Mucosa of descending colon (tissue), 3 donors: ENCODE measurements around the gene BDH1. TPM values are rescaled to one million over a fixed set of nuclear protein-coding genes. Genes with fewer than 3 reads are reported as not detected.
A peak's percentile ranks its signal among the peaks of the same experiment; 100 is the strongest.

Experiments used
- ATAC-seq: fragments of 200-7000 bp; cut with Tn5 transposase; one replicate; pipeline ENCODE4 v1.9.1; 2020; ENCODE audit warnings: mild to moderate bottlenecking, moderate library complexity
- DNase-seq, 3 donors: peaks; one replicate each; pipeline ENCODE4 v3.0.0-alpha.2; 2020
- H3K36me3 ChIP-seq: fragments of 200-600 bp; one replicate; pipeline ENCODE4 v1.8.0; 2021; ENCODE audit warnings: low read depth, mild to moderate bottlenecking
- H3K4me1 ChIP-seq: fragments of 200-600 bp; one replicate; pipeline ENCODE4 v1.8.0; 2021; ENCODE audit warnings: low read depth, mild to moderate bottlenecking
- H3K4me3 ChIP-seq: fragments of 200-600 bp; one replicate; pipeline ENCODE4 v1.8.0; 2021; ENCODE audit warnings: mild to moderate bottlenecking
- H3K9me3 ChIP-seq: fragments of 200-600 bp; one replicate; pipeline ENCODE4 v1.8.0; 2021; ENCODE audit warnings: mild to moderate bottlenecking
- intact Hi-C, 2 donors: fragments of 100-400 bp; cut with DNase I in 1 of 2; cut with micrococcal nuclease in 1 of 2; formaldehyde crosslinking; loops; one replicate each; pipeline versions ENCODE4 v1.11.0 to v1.11.1; 2022; cut with DNase I, micrococcal nuclease
- total RNA-seq, 3 donors: library from RNA; stranded (reverse); fragmentation: NEBNext Ultra II Directional in 2 of 3; extraction: Animal tissue kit (Norgen Biotek cat#: 25700) in 2 of 3; gene quantifications; one replicate each; pipeline versions ENCODE4 v1.2.1 to v1.2.4, GENCODE V29; 2021 to 2023
- TF ChIP-seq, protein P1 (sequence below): fragments of 200-600 bp; IDR thresholded peaks from one replicate; pipeline ENCODE4 v1.8.0; 2022; ENCODE audit warnings: antibody characterized with exemption, mild to moderate bottlenecking
- donor health status: DM: no; HTN: no; CAD: no; lungs with moderate emphysema.
- donor health status: DM: no; HTN: no; CAD: no.
- donor health status: DM: no; HTN: yes; CAD: no.

Gene BDH1
- total RNA-seq, 3 donors from 2014 or later: 79.3 to 246 (median 160) TPM

DNA sequence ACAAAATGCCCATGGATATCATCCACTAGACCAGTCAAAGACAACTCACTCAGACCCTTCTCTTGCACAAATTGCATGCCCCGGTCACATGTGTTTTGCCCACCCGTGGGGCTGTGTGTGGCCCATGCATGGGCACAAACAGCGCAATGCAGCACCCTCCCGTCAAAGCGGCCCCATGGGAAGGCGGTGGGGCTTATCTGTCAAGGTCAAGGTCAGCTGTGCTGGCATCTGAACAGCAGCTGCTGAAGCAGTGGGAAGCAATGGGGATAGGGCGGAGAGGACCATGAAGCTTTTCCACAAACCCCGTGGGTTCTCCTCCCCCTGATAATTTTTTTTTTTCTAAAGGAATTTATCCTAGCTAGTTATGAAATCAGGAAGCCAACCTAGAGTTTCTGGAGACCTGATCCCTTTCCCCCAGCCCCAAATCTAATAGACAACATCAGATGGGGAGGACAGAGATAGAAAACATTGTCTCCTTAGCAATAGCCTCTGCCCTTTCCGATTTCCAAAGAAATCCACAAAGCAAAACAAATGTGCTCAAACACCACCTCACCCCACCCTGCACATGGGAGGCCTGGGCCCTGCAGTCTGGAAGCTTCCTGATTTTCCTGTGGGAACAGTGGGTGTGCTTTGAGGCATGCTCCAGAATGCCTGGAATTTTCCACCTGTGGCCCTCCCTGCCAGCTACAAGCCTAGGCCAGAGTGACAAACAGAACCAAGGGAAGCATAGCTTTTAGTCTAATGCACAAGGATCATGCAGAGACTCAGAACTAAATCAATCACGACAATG, 84.4 kb downstream of the BDH1 start:
- TF ChIP-seq, protein P1, sequence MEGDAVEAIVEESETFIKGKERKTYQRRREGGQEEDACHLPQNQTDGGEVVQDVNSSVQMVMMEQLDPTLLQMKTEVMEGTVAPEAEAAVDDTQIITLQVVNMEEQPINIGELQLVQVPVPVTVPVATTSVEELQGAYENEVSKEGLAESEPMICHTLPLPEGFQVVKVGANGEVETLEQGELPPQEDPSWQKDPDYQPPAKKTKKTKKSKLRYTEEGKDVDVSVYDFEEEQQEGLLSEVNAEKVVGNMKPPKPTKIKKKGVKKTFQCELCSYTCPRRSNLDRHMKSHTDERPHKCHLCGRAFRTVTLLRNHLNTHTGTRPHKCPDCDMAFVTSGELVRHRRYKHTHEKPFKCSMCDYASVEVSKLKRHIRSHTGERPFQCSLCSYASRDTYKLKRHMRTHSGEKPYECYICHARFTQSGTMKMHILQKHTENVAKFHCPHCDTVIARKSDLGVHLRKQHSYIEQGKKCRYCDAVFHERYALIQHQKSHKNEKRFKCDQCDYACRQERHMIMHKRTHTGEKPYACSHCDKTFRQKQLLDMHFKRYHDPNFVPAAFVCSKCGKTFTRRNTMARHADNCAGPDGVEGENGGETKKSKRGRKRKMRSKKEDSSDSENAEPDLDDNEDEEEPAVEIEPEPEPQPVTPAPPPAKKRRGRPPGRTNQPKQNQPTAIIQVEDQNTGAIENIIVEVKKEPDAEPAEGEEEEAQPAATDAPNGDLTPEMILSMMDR: no peak
- Histone ChIP-seq H3K4me3 (no peak overlapping the region), H3K4me1 (peaks cover 21% of the 10 kb centered on the region), H3K36me3 (no peaks in the 10 kb centered on the region), H3K9me3 (no peaks in the 10 kb centered on the region)
- ATAC-seq (no peak), DNase-seq (no peak)
- intact Hi-C loops: no loop called here

DNA sequence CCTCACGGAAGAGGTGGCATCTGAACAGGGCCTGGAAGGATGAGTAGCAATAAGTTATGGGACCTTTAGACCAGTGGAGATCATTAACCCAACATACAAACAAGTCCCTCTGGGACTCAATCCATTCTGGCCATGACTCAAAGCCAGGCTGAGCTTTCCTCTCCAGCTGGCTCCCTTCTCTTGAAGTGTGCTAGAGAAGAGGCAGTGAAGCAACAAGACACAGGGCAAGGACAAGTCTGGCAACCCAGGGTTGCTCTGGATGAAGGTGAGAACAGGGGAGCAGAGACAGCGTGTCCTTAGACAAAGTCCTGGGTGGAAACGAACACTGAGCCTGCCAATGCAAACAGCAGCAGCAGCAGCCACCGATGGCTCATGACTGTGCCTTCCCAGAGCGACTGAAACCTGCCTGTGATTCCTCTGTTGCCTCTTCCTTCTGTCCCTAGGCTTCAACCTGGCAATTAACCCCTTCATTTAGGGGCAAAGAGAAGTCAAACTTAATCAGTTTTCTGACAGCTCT, 86.8 kb downstream of the BDH1 start:
- Histone ChIP-seq H3K36me3 (no peaks in the 10 kb centered on the region), H3K9me3 (no peaks in the 10 kb centered on the region), H3K4me1 (peaks cover 21% of the 10 kb centered on the region), H3K4me3 (no peak overlapping the region)
- DNase-seq (peak in 2 of 3 donors; percentile 40 to 48), ATAC-seq (peak; percentile 89)
- intact Hi-C loops: no loop called here
- TF ChIP-seq, protein P1: no peak

DNA sequence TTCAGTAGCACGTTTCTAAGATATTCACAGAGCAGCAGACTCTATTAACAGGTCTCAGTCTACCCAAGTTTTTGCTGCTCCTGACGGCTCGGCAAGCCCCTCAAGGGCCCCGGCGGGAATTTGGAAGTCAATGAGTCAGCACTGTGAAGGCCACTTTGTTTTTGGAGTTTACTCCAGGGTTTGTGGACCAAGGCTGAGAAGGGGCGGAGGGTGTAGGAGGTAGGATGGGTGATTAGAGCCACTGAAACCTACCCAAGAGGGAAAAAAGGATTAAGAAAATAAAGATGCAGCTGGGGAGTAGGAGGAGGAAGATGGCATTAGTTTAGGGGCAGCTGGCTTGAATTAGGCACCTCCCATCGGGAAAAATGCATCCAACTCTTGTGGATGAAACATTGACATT, 87.6 kb downstream of the BDH1 start:
- ATAC-seq (no peak), DNase-seq (no peak)
- TF ChIP-seq, protein P1: no peak
- Histone ChIP-seq H3K4me1 (peaks cover 21% of the 10 kb centered on the region), H3K36me3 (no peaks in the 10 kb centered on the region), H3K4me3 (no peak overlapping the region), H3K9me3 (no peaks in the 10 kb centered on the region)
- intact Hi-C loops: no loop called here

DNA sequence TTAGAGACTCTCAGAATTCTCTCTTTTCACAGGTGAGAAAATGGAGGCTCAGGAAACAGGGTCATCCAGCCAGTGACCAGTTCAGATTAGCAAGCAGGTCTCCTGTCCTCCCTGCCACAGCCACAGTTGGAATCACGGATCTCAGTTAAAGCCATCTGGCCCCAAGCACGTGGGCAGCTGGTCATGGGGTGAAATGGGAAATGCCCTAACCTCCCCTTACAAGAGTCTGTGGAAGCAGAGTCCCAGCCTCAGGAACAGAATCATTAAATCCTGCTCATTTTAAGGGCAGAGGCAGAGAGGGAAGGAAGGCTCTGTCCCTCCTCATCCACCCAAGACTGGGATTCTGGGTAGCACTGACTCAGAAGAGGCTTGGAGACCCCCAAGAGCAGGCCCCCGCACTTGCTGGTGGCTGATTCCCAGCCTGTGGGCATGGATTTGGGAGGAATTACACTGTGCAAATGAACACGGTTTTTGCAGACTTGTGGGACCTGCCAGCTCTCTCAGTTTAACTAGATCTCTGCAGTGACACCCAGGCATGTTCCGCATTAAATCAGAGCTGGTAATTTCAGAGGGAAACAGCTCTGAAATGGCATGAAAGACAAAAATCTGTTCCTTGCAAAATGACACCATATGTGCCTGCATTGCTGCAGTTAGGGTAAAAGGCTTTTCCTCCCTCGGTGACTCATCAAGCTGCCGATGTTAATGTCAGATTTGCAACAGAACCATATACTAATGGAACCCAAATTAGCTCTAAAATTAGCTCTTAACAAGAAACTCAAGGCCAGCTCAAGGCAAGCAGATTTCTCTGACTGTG, 89.0 kb downstream of the BDH1 start:
- no peaks in the 10 kb centered on the region for H3K36me3 ChIP-seq
- no peaks in the 10 kb centered on the region for H3K9me3 ChIP-seq
- intact Hi-C loops: no loop called here
- TF ChIP-seq, protein P1: no peak
- no peak overlapping the region for H3K4me3 ChIP-seq
- peak; percentile 48 for ATAC-seq
- no peak for DNase-seq
- H3K4me1 ChIP-seq: peaks cover 21% of the 10 kb centered on the region

DNA sequence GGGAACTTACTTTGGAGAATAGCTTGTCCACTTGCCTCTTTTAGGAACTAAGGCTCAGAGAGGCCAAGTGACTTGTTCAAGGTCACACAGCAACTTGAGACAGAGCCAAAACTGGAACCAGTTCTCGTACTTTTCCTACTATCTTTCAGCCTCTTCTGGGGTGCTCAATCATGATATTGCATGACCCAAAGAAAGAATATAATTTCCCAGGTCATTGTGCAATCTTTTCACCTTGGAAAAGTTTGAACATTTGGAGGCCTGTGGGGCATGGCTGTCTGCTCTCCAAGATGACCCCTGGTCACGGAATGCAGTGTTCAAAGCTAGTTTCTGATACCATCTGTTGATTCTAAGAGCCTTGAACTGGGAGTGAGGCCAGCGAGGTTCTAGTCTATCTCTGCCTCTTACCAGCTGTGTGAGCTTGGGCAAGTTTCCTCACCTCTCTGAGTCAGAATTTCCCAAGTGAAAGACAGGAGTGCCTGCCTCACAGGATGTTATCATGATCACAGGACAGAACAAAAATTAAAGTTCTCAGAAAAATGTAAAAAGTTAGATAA, 89.7 kb downstream of the BDH1 start:
- no peaks in the 10 kb centered on the region for H3K36me3 ChIP-seq
- ATAC-seq: no peak
- TF ChIP-seq, protein P1: no peak
- H3K9me3 ChIP-seq: no peaks in the 10 kb centered on the region
- H3K4me3 ChIP-seq: no peak overlapping the region
- peaks cover 21% of the 10 kb centered on the region for H3K4me1 ChIP-seq
- DNase-seq: no peak
- intact Hi-C loops: no loop called here
